Measurements from ENCODE around the gene HS3ST3B1. TPM values are rescaled to one million over a fixed set of nuclear protein-coding genes. Genes with fewer than 3 reads are reported as not detected.

HS3ST3B1 gene
- total and polyA plus RNA-seq, 8 donors: 1.9 to 6.7 (median 2.6) TPM

DNA sequence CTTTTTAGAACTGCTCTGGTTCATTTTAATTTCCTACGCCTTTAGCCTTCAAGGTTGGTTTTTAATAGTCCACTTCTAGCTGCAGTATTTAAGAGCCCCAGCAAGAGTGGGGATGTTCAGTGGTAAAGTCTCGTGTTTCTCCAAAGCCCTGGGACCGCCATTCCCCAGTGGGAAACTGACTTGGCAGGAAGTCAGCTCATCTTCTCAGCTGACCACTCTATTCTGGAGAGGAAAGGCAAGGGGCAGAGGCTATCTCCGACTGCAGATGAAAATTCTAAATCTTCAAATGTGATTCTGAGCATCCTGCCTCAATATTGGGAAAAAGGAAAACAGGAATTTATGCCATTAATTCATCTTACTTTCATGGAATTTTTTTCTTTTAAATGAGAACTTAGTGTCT is 35.5 kb downstream of the HS3ST3B1 start:
- H3K9me3 ChIP-seq: no peaks in the 10 kb centered on the region
- H3K27me3 ChIP-seq: no peaks in the 10 kb centered on the region
- peaks cover 0 to 21% of the 10 kb centered on the region in 2 donors for H3K4me1 ChIP-seq
- no peak overlapping the region for H3K4me3 ChIP-seq
- no peak overlapping the region for H3K27ac ChIP-seq
- no peaks in the 10 kb centered on the region for H3K36me3 ChIP-seq
- ATAC-seq (no peak), DNase-seq (no peak)
- intact Hi-C loops (cut with DNase I): no loop called here
- TF ChIP-seq, protein P1, sequence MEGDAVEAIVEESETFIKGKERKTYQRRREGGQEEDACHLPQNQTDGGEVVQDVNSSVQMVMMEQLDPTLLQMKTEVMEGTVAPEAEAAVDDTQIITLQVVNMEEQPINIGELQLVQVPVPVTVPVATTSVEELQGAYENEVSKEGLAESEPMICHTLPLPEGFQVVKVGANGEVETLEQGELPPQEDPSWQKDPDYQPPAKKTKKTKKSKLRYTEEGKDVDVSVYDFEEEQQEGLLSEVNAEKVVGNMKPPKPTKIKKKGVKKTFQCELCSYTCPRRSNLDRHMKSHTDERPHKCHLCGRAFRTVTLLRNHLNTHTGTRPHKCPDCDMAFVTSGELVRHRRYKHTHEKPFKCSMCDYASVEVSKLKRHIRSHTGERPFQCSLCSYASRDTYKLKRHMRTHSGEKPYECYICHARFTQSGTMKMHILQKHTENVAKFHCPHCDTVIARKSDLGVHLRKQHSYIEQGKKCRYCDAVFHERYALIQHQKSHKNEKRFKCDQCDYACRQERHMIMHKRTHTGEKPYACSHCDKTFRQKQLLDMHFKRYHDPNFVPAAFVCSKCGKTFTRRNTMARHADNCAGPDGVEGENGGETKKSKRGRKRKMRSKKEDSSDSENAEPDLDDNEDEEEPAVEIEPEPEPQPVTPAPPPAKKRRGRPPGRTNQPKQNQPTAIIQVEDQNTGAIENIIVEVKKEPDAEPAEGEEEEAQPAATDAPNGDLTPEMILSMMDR (IDR thresholded peaks at IDR 0.05): no peak

DNA sequence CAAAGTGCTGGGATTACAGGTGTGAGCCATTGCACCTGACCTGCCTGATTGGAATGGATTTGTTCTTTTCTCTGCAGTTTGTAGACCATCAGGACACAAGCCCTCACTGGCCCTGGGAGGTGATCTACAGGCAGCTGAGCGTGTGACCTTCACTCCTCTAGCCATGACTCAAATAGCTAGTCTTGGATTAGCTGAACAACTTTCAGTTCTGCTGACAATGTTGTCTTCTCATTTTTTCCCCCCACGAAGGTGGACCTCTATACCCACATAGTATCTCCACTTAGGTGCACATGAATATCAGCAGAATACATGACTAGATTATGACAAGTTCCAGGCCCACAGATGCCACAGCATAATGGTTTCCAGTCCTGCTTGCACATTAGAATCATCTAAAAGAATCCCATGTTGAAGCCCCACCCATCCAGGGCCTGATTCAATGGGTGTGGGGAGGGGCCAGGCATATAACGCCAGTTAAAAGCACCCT is 36.8 kb downstream of the HS3ST3B1 start:
- H3K27me3 ChIP-seq: no peaks in the 10 kb centered on the region
- intact Hi-C loops (cut with DNase I): no loop called here
- DNase-seq: no peak
- H3K36me3 ChIP-seq: no peaks in the 10 kb centered on the region
- no peak overlapping the region for H3K4me3 ChIP-seq
- ATAC-seq: no peak
- H3K27ac ChIP-seq: no peak overlapping the region
- peaks cover 0 to 21% of the 10 kb centered on the region in 2 donors for H3K4me1 ChIP-seq
- TF ChIP-seq, protein P1 (IDR thresholded peaks at IDR 0.05): no peak
- no peaks in the 10 kb centered on the region for H3K9me3 ChIP-seq

- DNase-seq: no peak
- Histone ChIP-seq H3K4me3 (no peak overlapping the region), H3K36me3 (peaks cover 0 to 3% of the 10 kb centered on the region in 2 donors), H3K4me1 (no peaks in the 10 kb centered on the region), H3K27me3 (no peaks in the 10 kb centered on the region), H3K9me3 (no peaks in the 10 kb centered on the region), H3K27ac (no peak overlapping the region)
- TF ChIP-seq, protein P1 (IDR thresholded peaks at IDR 0.05): no peak
- no peak for ATAC-seq
- intact Hi-C loops (cut with DNase I): no loop called here
Measured at GRCh38 chr17:14340857-14341754, 40.2 kb downstream of the HS3ST3B1 start.

- H3K27ac ChIP-seq: no peak overlapping the region
- TF ChIP-seq, protein P1 (IDR thresholded peaks at IDR 0.05): no peak
- peaks cover 0 to 10% of the 10 kb centered on the region in 2 donors for H3K36me3 ChIP-seq
- ATAC-seq: no peak
- H3K27me3 ChIP-seq: no peaks in the 10 kb centered on the region
- intact Hi-C loops (cut with DNase I): no loop called here
- no peak for DNase-seq
- no peaks in the 10 kb centered on the region for H3K4me1 ChIP-seq
- H3K9me3 ChIP-seq: no peaks in the 10 kb centered on the region
- no peak overlapping the region for H3K4me3 ChIP-seq
Measured at GRCh38 chr17:14341866-14342265, 41.0 kb downstream of the HS3ST3B1 start.

GRCh38 chr17:14346801-14347200 is 45.9 kb downstream of the HS3ST3B1 start:
- Histone ChIP-seq H3K36me3 (peaks cover 0 to 15% of the 10 kb centered on the region in 2 donors), H3K27me3 (no peaks in the 10 kb centered on the region), H3K4me1 (no peaks in the 10 kb centered on the region), H3K27ac (no peak overlapping the region), H3K9me3 (no peaks in the 10 kb centered on the region), H3K4me3 (no peak overlapping the region)
- TF ChIP-seq, protein P1 (IDR thresholded peaks at IDR 0.05): no peak
- DNase-seq (no peak), ATAC-seq (no peak)
- intact Hi-C loops (cut with DNase I): no loop called here

Measured in left lung (tissue), 10 donors.